HG03460 (cell line): Measurements from ENCODE around the gene RUNX2.

Source experiments
- ATAC-seq: cut with Tn5 transposase; IDR thresholded peaks from one replicate; pipeline ENCODE4 v1.9.1; 2021; ENCODE audit not compliant: unreplicated experiment

RUNX2 gene

GRCh38 chr6:45430590-45431202 lies 102.6 kb downstream of the RUNX2 start:
- no peak for ATAC-seq

- no peak for ATAC-seq
Observed at GRCh38 chr6:45431317-45432065, 103.4 kb downstream of the RUNX2 start.

GRCh38 chr6:45432977-45433376 lies 104.8 kb downstream of the RUNX2 start:
- ATAC-seq, result no peak

GRCh38 chr6:45433533-45434380 lies 105.6 kb downstream of the RUNX2 start:
- ATAC-seq, result no peak

GRCh38 chr6:45434381-45434700 lies 106.2 kb downstream of the RUNX2 start:
- ATAC-seq, result no peak

DNA sequence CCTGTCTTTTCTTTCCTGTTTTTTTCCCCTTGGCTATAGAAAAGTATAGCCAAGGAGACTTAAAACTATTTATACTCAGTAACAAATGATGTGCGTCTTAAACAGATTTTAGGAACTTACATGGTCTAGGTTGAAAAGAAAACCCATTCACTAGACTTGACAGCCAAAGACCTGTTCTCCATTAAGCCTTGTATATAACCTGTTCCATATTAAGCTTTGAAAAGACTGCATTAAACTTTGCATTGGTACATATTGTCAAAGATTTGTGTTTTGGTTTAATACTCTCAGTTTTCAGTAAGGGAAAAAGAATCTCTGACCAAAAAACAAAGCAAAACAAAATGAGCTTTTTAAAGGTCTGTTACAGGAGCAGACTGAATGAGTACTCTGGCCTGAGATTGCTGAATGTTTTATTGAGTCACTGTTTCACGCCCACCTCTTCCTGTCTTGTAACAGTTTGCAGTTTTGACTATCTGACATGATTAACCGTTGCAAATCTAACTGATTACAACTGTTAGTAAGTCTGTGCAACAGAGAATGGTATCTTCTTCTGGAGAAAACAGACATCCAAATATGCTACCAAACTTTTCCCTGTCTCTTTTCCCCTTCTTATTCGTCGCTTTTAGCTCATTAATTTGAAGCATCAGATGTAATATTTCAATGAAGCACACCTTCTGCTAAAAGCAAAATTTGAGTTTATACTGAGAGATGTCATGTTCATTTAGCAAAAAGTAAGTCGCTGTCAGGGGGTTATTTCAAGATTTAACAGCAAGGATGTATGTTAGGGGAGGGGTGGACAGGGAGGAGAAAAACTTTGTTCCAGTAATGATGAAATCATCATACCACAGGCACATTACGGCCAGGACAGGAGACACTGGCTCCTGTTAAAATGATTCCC lies 108.7 kb downstream of the RUNX2 start:
- ATAC-seq, result no peak

DNA sequence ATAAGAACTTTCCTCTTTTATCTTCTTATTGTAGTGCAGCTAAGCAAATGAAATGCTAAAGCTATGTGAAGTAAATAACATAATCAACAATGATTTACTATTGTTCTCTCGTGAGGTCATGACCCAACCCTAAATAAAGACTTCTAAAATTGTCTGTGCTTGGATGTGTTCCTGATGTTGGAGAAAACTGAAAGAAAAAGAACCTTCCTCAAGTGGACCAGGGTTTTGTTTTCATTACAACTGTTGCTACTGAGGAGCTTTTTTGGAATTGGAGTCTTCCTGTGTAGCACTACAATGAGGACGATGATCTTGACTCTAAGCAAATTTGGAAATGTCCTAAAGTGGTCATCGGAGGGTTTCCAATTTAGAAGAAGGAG lies 109.3 kb downstream of the RUNX2 start:
- no peak for ATAC-seq

GRCh38 chr6:45438151-45438550 lies 110.0 kb downstream of the RUNX2 start:
- ATAC-seq, result no peak

DNA sequence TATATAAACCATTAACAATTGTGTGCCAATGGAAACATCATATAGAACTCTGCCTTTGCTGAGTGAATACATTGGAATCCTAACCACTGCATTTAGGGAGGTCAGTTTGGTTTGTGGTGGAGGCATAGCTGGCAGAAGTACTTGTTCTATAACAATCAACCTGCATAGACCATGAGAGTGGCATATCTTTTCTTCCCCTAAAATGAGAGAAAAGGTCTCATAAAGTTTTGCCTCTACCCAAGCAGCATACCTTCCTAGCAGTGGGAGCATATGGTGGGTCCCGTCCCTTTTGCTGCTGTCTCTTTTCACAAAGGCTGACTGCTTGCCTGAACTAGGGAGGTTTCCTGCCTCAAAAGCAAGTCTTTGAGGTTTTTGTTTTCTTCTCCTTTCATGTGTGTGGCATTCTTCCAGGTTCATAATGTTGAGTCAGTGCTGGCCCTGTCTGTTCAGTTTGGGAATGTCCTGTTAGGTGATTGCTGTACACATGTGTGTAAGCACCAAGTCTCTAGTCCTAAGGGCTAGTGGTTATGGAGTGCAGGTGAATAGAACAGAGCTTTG lies 110.8 kb downstream of the RUNX2 start:
- no peak for ATAC-seq

DNA sequence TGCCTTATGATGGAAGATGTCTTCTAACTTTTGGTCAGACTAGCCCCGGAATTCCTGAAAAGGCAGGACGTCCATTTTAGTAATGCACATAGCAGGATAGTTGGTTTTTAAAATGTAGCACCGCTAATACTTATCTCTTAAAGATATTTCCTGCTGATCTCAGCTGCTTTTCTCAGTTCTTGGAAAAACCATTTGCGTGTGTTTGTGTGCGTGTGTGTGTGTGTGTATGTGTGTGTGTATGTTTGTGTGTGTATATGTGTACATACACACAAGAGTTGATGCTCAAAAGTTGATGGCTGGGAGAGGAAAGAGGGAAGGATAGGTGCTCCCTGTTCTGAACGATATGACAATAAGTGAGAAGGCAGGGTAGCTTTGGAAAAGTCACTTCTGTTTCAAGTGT lies 111.3 kb downstream of the RUNX2 start:
- no peak for ATAC-seq

DNA sequence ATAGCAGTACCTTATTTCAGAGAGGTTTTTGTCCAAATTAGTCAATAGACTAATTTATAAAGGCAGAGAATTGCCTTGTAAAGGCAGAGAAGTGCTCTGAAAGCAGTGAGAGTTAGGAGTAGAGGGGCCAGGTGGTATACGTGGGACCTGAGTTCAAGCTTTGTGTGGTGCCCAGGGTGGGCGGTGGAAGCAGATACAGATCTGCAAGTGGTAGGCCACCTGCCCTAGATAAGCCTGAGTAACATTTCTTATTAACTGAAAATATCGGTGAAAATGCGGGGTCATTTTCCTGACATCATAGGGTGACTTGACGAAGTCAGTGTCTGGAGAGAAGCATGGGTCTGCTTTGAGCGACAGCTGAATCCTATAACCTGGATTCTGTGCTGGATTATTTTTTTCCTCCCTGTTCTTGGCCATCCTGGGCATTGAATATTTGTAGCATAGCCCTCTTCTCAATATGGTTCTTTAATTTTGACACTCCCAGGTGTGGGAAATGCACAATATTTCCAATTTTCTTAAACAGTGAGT lies 111.8 kb downstream of the RUNX2 start:
- no peak for ATAC-seq

DNA sequence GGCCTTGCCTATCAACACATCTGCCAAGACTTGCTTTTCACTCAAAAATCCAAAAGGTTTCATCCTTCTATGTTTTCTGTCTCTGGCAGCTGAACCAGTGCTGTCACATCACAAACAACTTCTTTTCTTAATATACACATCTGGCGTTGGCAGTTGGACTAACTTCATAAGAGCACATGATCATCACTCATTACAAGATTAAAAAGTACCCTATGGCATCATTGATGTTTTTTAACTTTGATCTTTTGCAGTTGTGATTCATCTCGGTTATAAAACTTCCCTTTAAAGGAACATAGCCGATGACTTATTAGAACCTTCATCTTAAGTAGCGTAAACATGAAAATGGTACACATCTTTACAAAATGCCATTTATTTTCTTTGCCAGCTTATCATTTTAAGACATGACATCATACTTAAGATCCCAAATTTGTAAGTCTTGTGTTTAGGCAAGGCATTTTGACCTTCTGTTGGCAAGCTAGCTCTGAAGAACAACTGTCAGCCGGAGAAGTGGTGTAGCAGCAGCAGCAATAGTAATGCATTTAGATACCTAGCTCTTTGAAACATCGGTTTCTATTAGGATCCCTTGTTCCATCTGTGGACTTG lies 113.8 kb downstream of the RUNX2 start:
- ATAC-seq, result no peak

DNA sequence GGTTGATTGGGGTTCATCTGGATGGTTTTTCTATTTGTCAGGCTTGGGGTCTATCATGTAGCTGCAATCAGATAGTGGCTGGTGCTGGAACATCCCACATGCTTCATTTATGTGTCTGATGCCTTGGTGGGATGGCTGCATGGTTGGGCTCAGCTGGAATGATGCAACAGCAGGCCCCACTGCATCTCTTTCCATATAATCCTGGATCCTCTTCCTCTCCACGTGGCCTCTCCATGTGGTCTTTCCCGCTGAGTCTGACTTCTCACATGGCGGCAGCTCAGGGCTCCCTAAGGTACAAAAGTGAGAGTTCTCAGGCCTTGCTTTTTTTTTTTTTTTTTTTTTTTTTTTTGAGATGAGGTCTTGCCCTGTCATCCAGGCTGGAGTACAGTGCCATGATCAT lies 114.6 kb downstream of the RUNX2 start:
- ATAC-seq, result no peak

GRCh38 chr6:45445364-45445748 lies 117.2 kb downstream of the RUNX2 start:
- ATAC-seq, result no peak

GRCh38 chr6:45445749-45446549 lies 117.8 kb downstream of the RUNX2 start:
- no peak for ATAC-seq

DNA sequence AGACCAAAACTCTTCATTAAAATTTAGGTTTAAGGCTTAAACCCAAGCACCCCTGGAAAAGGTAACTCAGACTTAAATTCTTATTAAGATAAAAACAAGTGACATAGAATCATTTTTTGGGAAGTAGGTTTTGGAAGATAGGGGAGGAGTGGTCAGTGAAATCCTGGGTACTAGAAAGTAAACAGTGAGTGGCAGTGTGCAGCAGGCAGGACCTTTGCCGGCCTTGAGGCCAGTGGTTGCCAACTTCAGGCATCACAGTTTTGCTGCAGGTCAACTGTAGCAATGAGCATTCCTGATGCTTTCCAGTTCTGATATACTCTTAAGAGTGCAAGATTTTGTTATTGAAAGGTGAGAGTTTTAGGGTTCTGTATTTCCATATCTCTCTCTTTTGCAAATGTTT lies 118.9 kb downstream of the RUNX2 start:
- ATAC-seq, result no peak

GRCh38 chr6:45447716-45448115 lies 119.6 kb downstream of the RUNX2 start:
- no peak for ATAC-seq

GRCh38 chr6:45448417-45449389 lies 120.6 kb downstream of the RUNX2 start:
- ATAC-seq, result no peak
